Hepatic stellate cell (primary cell): ENCODE data around the gene FMNL3.
"Not testable (repeated sequence)": the region's sequence is repeated elsewhere in the genome, so short reads cannot be mapped to it uniquely, and the experiment has no call there.

Experiments
- DNase-seq: peaks from one replicate; pipeline ENCODE4 v3.0.0; 2011; ENCODE audit warnings: low spot score

Gene FMNL3

DNA sequence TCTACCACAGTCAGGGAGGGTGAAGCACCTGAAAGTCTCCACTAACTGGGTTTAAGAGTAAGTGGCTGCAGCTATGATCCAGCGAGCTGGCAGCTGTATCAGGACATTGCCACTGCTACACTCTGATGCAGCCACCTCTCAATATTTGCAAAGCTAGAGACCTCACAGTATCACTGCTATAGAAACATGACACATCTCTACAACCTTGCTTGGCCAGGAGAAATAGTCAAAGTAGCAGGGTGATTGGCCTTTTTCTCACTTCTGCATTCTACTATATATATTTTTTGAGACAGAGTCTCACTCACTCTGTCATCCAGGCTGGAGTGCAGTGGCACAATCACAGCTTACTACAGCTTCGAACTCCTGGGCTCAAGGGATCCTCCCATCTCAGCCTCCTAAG lies 9.3 kb upstream of the FMNL3 start:
- no peak for DNase-seq

DNA sequence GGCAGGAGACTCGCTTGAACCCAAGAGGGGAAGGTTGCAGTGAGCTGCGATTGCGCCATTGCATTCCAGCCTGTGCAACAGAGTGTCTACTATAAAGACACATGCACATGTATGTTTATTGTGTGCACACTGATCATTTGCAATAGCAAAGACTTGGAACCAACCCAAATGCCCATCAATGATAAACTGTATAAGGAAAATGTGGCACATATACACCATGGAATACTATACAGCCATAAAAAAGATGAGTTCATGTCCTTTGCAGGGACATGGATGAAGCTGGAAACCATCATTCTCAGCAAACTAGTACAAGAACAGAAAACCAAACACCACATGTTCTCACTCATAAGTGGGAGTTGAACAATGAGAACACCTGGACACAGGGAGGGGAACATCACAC lies 6.7 kb upstream of the FMNL3 start:
- DNase-seq: not testable (repeated sequence)

DNA sequence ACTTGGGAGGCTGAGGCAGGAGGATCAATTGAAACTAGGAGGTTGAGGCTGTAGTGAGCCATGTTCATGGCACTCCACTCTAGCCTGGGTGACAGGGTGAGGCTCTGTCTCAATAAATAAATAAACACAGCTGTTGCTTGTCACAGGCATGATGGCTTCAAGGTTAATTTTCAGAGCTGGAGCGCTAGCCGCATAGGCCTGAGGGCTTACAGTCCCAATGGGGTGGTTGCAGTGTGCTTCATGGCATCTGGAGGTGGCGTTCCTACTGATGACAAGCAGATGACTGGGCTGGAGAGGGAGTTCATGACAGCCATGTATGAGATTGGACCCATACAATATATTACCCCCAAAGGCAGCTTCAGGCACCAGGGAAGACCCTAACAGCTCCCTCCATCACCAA lies 1.6 kb upstream of the FMNL3 start:
- no peak for DNase-seq

DNA sequence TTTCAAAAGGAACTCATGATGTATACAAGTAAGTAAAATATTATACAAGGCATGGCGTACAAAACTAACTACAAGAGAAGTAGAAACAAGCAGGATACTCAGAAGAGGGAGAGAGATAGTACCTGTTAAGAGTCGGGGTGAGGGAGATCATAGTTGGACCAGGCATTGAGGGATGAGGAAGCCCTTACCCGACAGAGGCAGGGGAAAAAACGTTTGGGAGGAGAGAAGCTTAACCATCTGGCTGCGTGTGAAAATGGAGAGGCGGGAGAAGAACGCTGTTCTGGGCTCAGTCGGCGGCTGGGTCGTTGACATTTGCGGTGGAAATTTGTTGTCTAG lies 575 bp upstream of the FMNL3 start:
- DNase-seq: no peak

DNA sequence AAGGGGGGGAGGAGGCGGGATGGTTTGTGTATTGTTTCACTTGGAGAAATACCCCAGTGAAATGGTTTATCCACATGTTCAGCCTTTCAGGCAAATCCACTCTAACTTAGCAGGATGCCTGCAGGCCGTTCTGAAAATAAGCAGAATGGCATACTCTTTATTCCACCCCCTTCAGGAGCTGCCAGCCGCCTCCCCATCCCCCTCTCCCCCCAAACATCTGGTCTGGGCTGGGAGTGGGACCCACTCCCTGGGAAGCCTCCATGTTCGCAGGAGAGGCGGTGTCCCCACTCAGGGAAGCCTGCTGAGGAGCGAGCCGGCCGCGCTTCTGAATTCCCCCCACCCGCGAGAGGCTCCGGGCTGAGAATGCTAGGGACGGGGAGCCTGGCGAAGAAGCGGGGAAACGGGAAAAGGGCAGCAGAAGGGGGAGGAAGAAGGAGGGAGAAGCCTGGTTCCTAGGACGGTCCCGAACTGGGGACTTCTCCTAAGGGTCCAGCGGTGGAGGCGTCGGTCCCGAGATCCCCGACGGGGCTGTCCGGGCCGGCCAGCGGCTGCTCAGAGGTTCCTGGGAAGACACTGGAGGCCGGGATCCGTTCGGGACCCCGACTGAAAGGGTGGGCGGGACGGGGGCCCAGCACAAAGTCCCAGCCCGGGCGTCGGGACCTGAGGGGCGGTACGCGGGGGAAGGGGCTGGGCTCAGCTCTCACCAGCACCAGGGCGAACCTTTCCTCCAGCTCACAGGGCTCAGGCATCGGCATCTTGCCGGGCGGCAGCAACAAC lies 666 bp downstream of the FMNL3 start:
- DNase-seq: peak; percentile 44

DNA sequence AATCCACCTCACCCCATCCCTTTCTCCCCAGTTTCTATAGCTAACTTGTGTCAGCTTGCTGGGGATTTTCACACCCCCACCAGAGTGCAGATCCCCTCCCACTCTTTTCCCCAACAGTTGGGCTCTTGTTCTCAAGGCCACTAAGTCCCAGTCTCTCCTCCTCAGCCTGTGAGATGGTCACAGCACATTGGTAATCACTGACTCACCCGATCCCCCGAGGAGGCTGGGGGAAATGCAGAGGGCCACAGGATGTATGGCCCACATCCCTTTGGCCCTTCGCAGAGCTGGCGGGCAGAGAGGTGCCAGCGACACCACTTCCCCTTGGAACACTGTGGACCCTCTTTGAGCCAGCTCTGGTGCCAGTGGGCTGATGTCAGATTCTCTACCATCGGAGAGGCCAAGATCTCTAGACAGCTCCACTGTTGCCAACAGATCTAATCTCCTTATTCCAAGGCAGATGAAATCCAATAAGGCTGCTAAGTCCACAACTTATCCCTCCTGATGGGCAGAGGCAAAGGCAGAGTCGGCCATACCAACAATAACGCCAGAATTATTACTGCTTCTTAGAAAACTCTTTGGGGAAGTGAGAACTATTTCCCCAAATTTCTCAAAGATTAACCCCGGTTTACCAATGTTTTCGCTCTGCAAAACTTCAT lies 1.6 kb downstream of the FMNL3 start:
- DNase-seq: peak; percentile 79

DNA sequence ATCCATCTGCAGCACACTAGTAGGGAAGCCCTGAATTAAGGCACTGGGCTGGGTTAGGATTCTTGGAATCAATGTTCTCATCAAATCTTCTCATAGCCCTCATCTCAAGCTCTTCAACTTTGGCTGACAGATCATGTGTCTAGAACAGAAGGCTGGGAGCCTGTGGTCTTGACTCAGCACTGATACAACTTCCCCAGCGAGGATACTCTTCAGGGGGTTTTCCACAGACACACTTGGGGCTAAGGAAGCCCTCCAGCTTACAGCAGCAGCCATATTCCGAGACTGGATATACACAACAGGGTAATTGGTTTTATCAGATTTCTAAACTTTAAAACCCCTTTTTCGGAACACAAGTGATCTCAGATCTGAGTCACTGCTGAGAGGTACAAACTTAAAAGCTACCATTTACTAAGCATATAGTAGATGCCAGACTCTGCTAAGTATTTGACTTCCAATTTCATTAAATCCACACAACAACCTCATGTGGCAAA lies 3.5 kb downstream of the FMNL3 start:
- peak; percentile 54 for DNase-seq

DNA sequence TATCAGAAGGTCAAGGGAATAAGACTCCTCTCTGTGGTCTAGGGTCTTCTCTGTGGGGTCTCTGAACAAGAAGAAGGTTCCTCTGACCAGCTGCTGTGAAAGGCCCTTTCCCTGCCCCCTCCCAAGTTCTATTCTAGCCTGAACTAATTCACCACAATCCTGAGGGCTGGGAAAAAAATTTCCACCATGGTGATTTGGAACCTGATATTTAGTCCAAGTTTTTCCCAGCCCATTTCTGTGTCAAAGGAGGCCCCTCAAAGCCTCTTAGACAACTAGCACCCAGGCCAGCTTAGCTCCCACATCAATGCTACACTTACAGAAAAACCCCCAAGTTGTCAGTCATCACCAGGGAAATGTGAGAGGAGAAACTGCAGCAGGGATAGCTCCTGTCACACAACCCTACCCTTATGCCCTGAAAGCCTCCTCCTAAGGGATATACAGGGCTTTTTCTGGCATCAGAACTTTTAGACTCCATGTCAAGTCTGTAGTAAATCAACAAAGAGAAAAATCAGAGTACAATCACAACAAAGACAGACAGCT lies 4.5 kb downstream of the FMNL3 start:
- DNase-seq: no peak

DNA sequence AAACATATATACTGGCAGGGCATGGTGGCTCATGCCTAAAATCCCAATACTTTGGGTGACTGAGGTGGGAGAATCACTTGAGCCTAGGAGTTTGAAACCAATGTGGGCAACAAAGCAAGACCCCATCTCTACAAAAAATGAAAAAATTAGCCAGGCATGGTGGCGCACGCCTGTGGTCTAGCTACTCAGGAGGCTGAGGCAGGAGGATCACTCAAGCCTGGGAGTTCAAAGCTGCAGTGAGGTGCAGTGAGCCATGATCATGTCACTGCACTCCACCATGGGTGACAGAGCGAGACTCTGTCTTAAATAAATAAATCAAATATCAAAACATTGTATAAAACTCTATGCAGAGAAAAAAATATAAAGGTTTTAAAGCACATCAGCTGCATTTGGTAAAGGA lies 5.2 kb downstream of the FMNL3 start:
- no peak for DNase-seq

DNA sequence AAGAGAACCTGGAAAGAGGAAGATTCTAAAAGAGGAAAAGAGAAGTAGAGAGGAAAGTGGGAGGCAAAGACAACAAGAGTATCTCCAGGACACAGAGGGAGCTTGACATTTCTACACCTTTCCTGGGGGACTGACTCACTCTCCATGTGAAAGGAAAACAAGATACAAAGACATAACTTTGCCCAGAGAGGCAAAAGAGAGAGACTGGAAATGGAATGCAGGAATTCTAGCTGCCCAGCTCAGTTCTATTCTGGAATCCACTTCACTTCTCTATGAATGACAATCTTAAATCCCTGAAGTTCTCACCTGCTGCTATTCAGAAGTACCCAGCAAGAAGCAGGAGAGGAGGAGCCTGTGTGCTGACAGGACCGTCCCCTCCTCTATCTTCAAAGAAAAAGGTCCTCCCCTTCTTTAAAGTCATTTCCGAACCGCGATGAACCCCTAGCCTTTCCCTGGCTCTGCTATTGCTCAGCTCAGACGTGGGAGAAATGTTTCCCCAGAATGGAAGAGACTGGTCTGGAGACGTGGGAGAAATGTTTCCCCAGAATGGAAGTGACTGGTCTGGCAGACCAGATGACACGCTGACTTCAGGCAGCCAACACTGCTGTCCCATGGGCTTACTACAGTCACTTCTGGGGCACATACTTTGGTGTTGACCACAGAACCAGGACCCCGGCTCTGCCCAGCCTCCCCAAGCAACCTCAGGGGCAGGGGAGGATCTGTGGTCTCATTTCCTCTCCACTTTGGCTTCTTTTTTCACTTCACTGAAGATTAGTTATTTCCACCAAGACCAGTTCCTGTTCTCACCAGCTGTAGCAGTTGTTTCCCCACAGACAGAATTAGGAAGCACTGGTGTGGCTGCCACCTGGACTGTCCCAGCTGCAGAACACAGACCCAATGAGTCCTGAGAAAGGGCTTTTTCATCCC lies 8.3 kb downstream of the FMNL3 start:
- peak; percentile 68 for DNase-seq

DNA sequence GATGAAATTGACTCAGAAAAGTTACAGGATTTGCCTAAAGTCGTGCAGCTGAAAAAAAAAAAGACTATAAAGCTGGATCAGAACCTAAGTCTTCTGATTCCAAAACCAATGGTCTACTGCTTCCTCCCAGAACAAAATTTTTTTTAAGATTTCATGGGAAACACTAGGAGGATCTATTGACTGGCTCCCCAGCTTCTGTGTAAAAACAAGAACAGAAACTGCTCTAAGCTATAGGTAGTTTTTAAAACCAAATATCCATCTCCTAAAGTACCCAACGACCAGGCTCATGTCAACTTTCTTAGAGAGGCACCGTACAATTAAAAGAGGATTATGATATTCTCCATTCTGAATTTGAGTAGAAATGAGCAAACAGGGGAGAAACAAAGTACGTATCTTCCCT lies 9.4 kb downstream of the FMNL3 start:
- no peak for DNase-seq

DNA sequence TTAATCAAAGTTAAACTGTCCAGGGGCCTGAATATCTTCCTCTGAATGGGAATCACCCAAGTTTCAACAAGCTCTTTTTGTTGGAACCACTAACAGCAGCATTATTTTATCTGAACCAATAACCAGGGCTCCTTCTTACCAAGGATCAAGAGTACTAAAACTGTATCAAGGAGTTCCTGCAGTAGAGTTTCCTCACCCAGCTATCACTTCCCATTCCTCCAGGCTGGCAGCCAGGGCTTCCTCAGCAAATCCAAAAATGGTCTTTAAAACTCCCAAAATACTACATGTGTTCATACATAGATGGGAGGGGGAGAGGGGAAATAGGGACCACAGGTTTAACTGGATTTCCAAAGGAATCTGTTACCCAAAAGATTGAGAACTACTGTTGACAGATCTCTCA lies 10.5 kb downstream of the FMNL3 start:
- DNase-seq: no peak

DNA sequence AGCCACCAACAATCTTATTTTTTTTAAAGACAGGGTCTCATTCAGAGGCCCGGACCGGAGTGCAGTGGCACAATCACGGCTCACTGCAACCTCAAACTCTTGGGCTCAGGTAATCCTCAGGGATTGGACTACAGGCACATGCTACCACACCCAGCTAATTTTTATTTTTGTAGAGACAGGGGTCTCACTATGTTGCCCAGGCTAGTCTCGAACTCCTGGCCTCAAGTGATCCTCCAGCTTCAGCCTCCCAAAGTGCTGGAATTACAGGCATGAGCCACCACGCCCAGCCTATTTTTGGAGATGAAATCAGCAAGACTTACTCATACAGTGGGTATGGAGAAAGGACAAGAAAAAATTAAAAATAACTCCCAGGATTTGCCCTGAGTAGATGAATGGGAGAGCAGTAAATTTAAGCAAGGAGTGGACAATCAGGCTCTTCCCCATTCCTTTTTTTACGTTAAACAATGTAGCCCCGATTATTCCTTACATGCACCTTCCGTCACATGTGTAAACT lies 13.2 kb downstream of the FMNL3 start:
- DNase-seq: no peak

DNA sequence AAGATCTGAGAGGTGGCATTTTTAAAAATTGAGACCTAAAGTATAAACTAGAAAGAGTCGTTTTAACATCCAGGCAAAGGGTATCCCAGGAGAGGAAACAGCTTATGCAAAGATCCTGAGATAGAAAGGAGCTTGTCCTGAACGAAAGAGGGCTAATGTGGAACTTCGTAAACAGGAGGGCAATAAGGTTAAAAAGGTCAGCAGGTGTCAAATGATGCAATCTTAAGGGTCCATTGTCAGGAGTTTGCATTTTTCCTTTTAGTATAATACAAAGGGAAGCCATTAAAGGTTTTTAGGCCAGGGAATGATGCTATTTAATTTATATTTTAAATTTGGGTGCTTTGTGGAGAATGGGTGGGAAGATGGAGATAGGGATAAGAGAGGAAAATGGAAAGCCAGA lies 14.4 kb downstream of the FMNL3 start:
- DNase-seq: no peak

DNA sequence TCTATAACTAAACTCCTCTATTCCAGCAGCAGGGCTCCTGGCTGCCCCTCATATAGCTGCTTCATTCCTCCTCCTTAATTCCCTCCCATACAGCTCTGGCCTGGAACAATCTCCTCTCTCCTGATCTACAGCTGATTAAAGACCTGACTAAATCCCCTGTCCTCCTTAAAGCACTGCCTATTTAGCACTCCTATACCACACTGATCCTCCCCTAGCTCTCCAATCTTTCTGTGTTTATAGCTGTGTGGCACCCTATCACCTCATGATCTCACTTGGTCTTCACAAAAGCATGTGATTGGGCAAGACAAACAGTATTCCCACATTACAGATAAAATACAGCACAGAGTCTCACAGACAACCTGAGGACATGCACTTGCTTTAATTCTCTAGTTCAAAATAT lies 17.4 kb downstream of the FMNL3 start:
- no peak for DNase-seq

DNA sequence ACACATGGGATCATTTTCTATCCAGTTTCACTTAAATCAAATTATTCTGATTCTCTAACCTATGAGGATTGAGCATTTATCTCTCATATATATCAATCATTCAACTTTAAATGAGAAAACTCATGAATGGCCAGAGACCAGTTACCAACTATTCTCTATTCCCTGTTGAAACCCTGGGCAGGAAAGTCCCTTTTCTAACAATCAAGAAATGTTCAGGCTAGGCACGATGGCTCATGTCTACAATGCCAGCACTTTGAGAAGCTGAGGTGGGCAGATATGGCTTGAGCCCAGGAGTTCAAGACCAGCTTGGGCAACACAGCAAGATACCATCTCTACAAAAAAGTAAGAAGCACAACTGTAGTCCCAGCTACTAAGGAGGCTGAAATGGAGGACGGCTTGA lies 18.0 kb downstream of the FMNL3 start:
- no peak for DNase-seq

DNA sequence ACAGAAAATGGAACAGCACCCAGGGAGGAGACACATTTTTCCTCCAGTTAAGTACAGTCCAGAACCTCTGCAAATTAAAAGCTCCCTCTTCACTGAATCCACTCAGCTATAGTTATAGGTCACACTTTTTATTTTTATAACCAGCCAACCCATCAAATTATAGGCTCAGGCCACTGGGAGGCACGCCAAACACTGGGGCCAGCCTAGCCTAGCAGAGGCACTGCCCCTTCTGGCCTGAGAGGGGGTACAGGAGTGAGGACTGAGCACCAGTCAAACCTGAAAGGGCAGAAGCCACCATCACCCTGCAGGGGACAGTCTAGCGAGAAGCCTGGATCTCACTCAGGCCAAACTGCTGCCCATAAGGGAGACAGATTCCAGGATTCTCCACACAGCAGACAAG lies 19.3 kb downstream of the FMNL3 start:
- DNase-seq: no peak

DNA sequence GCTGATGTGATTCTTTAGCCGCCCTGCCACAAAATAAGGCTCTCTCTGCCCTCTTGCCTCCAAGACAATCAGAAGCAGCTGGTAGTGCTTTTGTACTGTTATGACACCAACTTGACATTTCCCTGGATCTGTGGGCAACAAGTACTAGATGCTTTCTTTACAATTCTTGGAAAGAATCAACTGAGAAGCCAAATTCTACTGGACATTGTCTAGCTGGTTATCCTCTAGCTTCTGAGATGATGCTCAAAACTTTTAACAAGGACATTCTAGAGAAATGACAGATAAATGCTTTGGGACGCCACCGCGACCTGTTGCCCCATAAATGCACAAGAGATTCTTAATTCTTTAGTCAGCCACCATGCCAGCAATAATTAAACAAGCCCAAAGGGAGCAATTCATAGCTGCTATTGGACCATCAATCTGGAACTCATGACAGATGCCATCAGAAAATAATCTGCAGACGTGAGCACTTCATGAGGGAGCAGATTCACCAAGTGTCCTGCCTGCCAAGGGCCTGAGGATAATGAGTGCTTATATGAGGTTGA lies 22.8 kb downstream of the FMNL3 start:
- DNase-seq: no peak

DNA sequence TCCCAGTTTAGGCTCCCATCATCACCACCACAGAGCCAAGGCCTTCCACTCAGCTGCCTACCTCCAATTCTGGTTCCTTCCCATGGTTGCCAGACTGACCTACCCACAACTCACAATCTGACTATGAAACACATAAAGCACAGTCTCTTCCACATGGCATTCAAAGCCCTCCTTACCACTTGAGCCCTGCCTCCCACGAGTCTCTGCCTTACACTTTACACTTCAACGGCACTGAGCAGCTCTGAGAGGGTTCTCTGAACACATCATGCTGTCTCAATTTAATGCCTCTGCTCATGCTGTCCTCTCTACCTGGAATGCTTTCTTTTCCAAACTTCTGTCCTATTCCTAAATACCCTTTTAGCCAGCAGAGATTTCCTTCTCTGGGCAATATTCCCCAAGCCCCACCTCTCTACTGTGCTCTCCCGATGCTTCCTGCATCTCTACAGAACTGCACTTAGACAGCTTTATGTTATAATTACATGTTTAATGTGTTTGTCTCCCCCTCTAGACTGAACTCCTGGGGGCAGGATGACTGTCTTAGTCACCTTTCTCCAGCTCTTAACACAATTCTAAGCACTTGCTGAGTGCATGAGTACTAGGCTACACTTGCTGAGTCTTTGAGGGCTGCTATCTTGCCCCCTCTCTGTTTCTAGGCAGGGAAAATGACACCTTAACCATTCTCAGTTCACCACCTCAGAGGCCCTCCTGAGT lies 23.5 kb downstream of the FMNL3 start:
- no peak for DNase-seq

DNA sequence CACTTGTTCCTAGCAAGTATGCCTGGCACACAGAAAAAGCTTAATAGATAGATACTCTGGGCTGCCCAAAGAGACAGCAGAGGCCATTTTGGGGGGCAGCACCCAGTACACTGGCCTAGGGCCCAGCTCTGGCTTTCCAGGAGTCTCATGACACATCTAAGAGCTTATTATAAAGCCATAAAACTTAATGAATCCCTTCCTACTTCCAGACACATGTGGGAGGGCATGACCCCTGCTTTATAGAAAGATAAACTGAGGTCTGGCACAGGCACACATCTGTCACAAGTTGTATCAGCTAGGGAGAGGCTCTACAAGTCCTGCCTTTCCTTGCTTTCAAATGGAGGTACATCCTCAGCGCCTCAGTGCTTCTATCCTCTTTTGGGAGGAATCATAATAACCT lies 27.1 kb downstream of the FMNL3 start:
- no peak for DNase-seq

DNA sequence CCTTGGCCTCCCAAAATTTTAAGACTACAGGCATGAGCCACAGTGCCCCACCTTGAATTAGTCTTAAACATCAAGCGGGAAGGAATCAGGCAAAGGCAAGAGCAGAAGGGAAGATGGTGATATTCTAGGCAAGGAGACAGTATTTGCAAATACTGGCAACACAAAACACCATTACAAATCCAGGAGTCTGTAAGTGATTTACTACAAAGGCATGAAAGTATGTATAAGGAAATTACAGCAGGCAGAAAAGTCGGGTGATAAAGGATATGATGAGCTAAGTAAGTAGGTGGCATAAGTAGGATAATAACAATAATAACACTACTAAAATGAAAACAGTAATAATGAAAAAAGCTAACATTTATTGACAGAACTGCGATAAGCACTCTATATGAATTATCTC lies 28.5 kb downstream of the FMNL3 start:
- no peak for DNase-seq
